ENCODE data around the gene CRACDL. TPM values are rescaled to one million over a fixed set of nuclear protein-coding genes. Genes with fewer than 3 reads are reported as not detected.

CRACDL gene
- total RNA-seq, 8 experiments from 2014 or later, result 0.11 to 5.5 (median 0.64) TPM; not detected in 2

GRCh38 chr2:98790221-98790620 lies 145.8 kb downstream of the CRACDL start:
- H3K4me1 ChIP-seq (replicated peaks in 1 of 2), result peaks cover 0 to 10% of the 10 kb centered on the region in 2 donors

DNA sequence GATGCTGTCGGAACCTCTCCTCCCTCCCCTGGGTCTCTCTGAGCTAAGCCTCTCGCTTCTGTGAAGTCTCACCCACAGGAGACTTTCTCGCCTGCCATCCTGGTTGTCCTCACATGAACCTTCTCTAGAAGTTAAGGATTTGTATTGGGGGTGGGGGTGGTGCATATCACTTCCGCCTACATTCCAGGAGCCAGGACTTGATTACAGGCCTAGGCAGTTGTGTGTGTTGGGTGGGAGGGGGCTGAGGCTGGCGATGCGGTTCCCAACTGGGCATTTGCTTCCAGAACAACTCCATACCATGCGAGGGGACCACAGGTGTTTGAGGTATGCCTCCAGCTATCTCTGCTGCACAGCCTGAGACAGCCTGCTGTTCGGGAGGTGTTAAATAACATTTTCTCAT lies 148.3 kb downstream of the CRACDL start:
- in situ Hi-C loops (cut with MboI; ENCODE audit: low pct_unique_long_range_greater_than_20kb in 2 of 9, low sequenced_read_pairs in 9 of 9, unreplicated experiment in 9 of 9), result no loop called here
- Histone ChIP-seq H3K4me3 (no peak overlapping the region), H3K4me1 (replicated peaks in 1 of 2) (peaks cover 0 to 10% of the 10 kb centered on the region in 2 donors), H3K27ac (no peak overlapping the region)
- no peak for ATAC-seq (replicated peaks in 6 of 8)
- 33 to 100% (median 93%) methylated on average over 1 to 5 of the region's 8 CpGs; no CpG with 5 or more reads in 1 of the 10 experiments for WGBS, 10 experiments

More at GRCh38 chr2:98790221-98790620, 145.8 kb downstream of the CRACDL start:
- no peak overlapping the region for H3K27ac ChIP-seq
- ATAC-seq (replicated peaks in 6 of 8), result no peak
- 39 to 100% (median 75%) methylated on average over 1 to 5 of the region's 6 CpGs; no CpG with 5 or more reads in 2 of the 10 experiments for WGBS, 10 experiments
- in situ Hi-C loops (cut with MboI; ENCODE audit: low pct_unique_long_range_greater_than_20kb in 2 of 9, low sequenced_read_pairs in 9 of 9, unreplicated experiment in 9 of 9), result no loop called here
- H3K4me3 ChIP-seq, result no peak overlapping the region

GRCh38 chr2:98786179-98786578 lies 149.8 kb downstream of the CRACDL start:
- no peak overlapping the region for H3K27ac ChIP-seq
- in situ Hi-C loops (cut with MboI; ENCODE audit: low pct_unique_long_range_greater_than_20kb in 2 of 9, low sequenced_read_pairs in 9 of 9, unreplicated experiment in 9 of 9), result no loop called here
- 19 to 96% (median 91%) methylated on average over 3 to 6 of the region's 6 CpGs; no CpG with 5 or more reads in 4 of the 10 experiments for WGBS, 10 experiments
- peaks cover 0 to 10% of the 10 kb centered on the region in 2 donors for H3K4me1 ChIP-seq (replicated peaks in 1 of 2)
- peak in 1 of 8 experiments; percentile 28 for ATAC-seq (replicated peaks in 6 of 8)
- no peak overlapping the region for H3K4me3 ChIP-seq

GRCh38 chr2:98782570-98782969 lies 153.5 kb downstream of the CRACDL start:
- no peak overlapping the region for H3K27ac ChIP-seq
- no peak overlapping the region for H3K4me3 ChIP-seq
- H3K4me1 ChIP-seq (replicated peaks in 1 of 2), result peaks cover 0 to 10% of the 10 kb centered on the region in 2 donors
- ATAC-seq (replicated peaks in 6 of 8), result no peak
- in situ Hi-C loops (cut with MboI; ENCODE audit: low pct_unique_long_range_greater_than_20kb in 2 of 9, low sequenced_read_pairs in 9 of 9, unreplicated experiment in 9 of 9), result no loop called here

DNA sequence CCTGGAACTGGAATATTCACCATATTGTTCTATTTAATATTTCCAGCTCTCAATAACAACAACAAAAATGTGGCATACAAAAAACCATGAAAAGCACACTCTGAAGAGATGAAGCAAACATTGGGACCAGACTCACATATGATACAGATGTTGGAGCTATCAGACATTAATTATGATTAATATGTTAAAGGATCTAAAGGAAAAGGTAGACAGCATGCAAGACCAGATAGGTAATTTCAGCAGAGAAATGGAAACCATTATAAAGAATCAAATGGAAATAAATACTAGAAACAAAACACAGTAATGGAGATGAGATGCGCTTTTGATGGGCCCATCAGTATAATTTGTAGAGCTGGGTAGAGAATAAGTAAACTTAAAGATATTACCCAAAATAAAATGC lies 154.2 kb downstream of the CRACDL start:
- 44 to 100% (median 95%) methylated on average over 1 of the region's 1 CpG; no CpG with 5 or more reads in 1 of the 10 experiments for WGBS, 10 experiments
- no peak overlapping the region for H3K27ac ChIP-seq
- in situ Hi-C loops (cut with MboI; ENCODE audit: low pct_unique_long_range_greater_than_20kb in 2 of 9, low sequenced_read_pairs in 9 of 9, unreplicated experiment in 9 of 9), result no loop called here
- H3K4me1 ChIP-seq (replicated peaks in 1 of 2), result peaks cover 0 to 3% of the 10 kb centered on the region in 2 donors
- ATAC-seq (replicated peaks in 6 of 8), result no peak
- H3K4me3 ChIP-seq, result no peak overlapping the region

- H3K4me1 ChIP-seq (replicated peaks in 1 of 2), result peaks cover 0 to 4% of the 10 kb centered on the region in 2 donors
- ATAC-seq (replicated peaks in 6 of 8), result peak in 3 of 8 experiments; percentile 45 to 68 (median 67)
- no peak overlapping the region for H3K27ac ChIP-seq
- WGBS, 10 experiments, result 57 to 92% (median 72%) methylated on average over 2 to 5 of the region's 6 CpGs; no CpG with 5 or more reads in 2 of the 10 experiments
- in situ Hi-C loops (cut with MboI; ENCODE audit: low pct_unique_long_range_greater_than_20kb in 2 of 9, low sequenced_read_pairs in 9 of 9, unreplicated experiment in 9 of 9), result no loop called here
- H3K4me3 ChIP-seq, result no peak overlapping the region
These were observed 157.1 kb downstream of the CRACDL start for GRCh38 chr2:98778741-98779483.

GRCh38 chr2:98778151-98778550 lies 157.9 kb downstream of the CRACDL start:
- 24 to 100% (median 67%) methylated on average over 1 to 4 of the region's 4 CpGs; no CpG with 5 or more reads in 1 of the 10 experiments for WGBS, 10 experiments
- in situ Hi-C loops (cut with MboI; ENCODE audit: low pct_unique_long_range_greater_than_20kb in 2 of 9, low sequenced_read_pairs in 9 of 9, unreplicated experiment in 9 of 9), result no loop called here
- peaks cover 0 to 4% of the 10 kb centered on the region in 2 donors for H3K4me1 ChIP-seq (replicated peaks in 1 of 2)
- H3K27ac ChIP-seq, result no peak overlapping the region
- peak in 6 of 8 experiments; percentile 34 to 88 (median 58) for ATAC-seq (replicated peaks in 6 of 8)
- H3K4me3 ChIP-seq, result no peak overlapping the region

DNA sequence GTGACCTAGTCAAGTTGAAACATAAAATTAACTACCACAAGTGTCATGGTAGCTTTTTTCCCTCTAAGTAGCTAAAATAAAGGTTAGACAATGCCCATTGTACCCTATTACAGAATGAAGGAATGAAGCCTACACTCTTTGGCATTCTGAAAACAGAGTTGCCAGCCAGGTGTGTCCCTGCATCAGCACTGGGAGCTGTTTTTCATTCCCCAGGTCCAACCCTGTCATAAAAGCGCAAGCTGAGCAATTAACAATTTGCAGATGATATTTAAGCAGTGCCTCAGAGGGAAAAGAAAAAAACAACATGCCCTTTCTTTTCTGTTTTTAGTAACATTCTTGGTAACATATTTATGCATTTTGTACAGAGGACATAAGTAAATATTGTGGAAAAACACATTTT lies 158.3 kb downstream of the CRACDL start:
- ATAC-seq (replicated peaks in 6 of 8), result peak in 1 of 8 experiments; percentile 13
- no peak overlapping the region for H3K4me3 ChIP-seq
- in situ Hi-C loops (cut with MboI; ENCODE audit: low pct_unique_long_range_greater_than_20kb in 2 of 9, low sequenced_read_pairs in 9 of 9, unreplicated experiment in 9 of 9), result no loop called here
- H3K4me1 ChIP-seq (replicated peaks in 1 of 2), result peaks cover 0 to 4% of the 10 kb centered on the region in 2 donors
- H3K27ac ChIP-seq, result no peak overlapping the region
- WGBS, 10 experiments, result 40 to 100% (median 95%) methylated on average over 1 of the region's 1 CpG; no CpG with 5 or more reads in 4 of the 10 experiments

DNA sequence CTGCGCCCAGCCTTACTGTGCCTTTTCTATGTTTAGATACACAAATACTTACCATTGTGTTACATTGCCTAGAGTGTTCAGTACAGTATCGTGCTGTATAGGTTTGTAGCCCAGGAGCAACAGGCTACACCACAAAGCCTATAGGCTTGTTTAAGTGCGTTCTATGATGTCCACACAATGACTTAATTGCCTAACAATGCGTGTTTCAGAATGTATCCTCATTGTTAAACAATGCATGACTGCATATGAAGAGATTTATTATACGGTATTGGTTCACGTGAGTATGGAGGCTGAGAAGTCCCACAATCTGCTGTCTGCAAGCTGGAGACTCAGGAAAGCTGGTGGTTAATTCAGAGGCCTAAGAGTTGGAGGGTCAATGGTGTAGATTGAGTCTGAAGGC lies 158.9 kb downstream of the CRACDL start:
- Histone ChIP-seq H3K4me3 (no peak overlapping the region), H3K4me1 (replicated peaks in 1 of 2) (peaks cover 6% of the 10 kb centered on the region in 2 donors), H3K27ac (no peak overlapping the region)
- in situ Hi-C loops (cut with MboI; ENCODE audit: low pct_unique_long_range_greater_than_20kb in 2 of 9, low sequenced_read_pairs in 9 of 9, unreplicated experiment in 9 of 9), result no loop called here
- no peak for ATAC-seq (replicated peaks in 6 of 8)
- 34 to 100% (median 73%) methylated on average over 1 to 5 of the region's 6 CpGs; no CpG with 5 or more reads in 2 of the 10 experiments for WGBS, 10 experiments

DNA sequence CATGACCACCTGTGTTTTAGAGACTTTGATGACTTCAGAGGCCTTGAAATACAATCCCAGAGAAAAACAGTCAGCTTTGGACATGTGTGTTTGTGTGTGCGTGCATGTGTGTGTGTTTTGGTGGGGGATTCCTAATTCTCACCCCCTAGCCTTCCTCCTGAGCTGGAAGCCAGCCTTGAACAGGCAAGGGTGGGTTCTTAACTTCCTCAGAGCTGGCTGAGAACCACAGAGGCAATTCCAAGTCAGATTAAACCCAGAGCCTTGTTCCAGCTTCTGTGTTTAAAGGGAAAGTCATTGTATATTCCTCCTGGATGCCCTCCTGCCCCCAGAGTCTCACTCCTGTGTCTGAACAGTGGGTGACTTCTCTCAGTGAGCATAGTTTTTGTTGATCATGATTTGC lies 159.9 kb downstream of the CRACDL start:
- in situ Hi-C loops (cut with MboI; ENCODE audit: low pct_unique_long_range_greater_than_20kb in 2 of 9, low sequenced_read_pairs in 9 of 9, unreplicated experiment in 9 of 9), result no loop called here
- 33 to 100% (median 67%) methylated on average over 1 of the region's 1 CpG; no CpG with 5 or more reads in 7 of the 10 experiments for WGBS, 10 experiments
- peaks cover 8% of the 10 kb centered on the region in 2 donors for H3K4me1 ChIP-seq (replicated peaks in 1 of 2)
- no peak for ATAC-seq (replicated peaks in 6 of 8)
- H3K4me3 ChIP-seq, result no peak overlapping the region
- no peak overlapping the region for H3K27ac ChIP-seq

DNA sequence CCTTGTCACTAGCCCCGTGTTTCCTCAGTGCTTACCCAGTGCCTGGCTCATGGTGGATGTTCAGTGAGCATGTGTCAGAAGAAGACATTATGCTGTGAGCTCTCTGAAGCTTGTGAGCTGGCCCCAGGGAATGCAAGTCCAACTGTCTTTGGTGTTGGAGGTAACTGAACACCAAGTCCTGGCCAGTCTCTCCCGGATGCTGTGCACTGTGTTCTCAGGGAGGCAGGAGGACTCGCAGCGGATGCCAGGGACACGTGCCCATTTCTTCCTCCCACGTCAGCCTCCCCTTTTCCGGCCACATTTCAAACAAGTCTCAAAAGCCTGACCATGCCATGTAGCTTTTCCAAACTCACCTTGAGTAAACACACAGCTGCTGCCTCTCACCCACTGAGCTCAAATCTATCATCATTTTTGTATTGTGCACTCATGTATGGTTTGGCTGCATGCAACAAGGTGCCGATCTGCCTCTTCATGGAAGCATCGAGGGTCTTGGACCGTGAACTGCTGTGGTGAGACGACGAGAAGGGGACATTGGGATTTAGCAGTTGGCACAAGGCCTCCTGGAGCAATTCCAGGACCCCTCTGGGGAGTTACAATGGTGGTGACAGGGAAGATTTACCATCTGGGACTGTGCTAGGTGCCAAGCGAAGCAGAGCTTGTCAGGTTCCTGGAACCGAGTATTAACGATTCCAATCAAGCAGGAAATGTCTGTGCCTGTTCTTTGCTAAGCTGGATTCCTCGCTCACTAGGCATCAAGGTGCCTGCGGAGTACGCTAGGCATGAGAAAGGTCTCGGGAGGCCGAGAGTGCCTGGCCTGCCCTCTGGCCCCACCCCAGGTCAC lies 160.7 kb downstream of the CRACDL start:
- 33 to 100% (median 87%) methylated on average over 1 to 14 of the region's 20 CpGs; no CpG with 5 or more reads in 2 of the 10 experiments for WGBS, 10 experiments
- Histone ChIP-seq H3K4me3 (no peak overlapping the region), H3K4me1 (replicated peaks in 1 of 2) (peaks cover 8 to 11% of the 10 kb centered on the region in 2 donors), H3K27ac (no peak overlapping the region)
- in situ Hi-C loops (cut with MboI; ENCODE audit: low pct_unique_long_range_greater_than_20kb in 2 of 9, low sequenced_read_pairs in 9 of 9, unreplicated experiment in 9 of 9), result no loop called here
- ATAC-seq (replicated peaks in 6 of 8), result peak in 3 of 8 experiments; percentile 23 to 53 (median 29)

- in situ Hi-C loops (cut with MboI; ENCODE audit: low pct_unique_long_range_greater_than_20kb in 2 of 9, low sequenced_read_pairs in 9 of 9, unreplicated experiment in 9 of 9), result no loop called here
- Histone ChIP-seq H3K4me1 (replicated peaks in 1 of 2) (peaks cover 12 to 25% of the 10 kb centered on the region in 2 donors), H3K4me3 (no peak overlapping the region), H3K27ac (no peak overlapping the region)
- ATAC-seq (replicated peaks in 6 of 8), result no peak
- WGBS, 10 experiments, result 56 to 100% (median 92%) methylated on average over 1 to 3 of the region's 4 CpGs; no CpG with 5 or more reads in 2 of the 10 experiments
These were observed 162.1 kb downstream of the CRACDL start for GRCh38 chr2:98773907-98774306.

GRCh38 chr2:98773169-98773568 lies 162.9 kb downstream of the CRACDL start:
- H3K4me3 ChIP-seq, result no peak overlapping the region
- WGBS, 10 experiments, result 80 to 100% (median 91%) methylated on average over 1 to 5 of the region's 5 CpGs; no CpG with 5 or more reads in 6 of the 10 experiments
- no peak overlapping the region for H3K27ac ChIP-seq
- H3K4me1 ChIP-seq (replicated peaks in 1 of 2), result peaks cover 12 to 25% of the 10 kb centered on the region in 2 donors
- ATAC-seq (replicated peaks in 6 of 8), result no peak
- in situ Hi-C loops (cut with MboI; ENCODE audit: low pct_unique_long_range_greater_than_20kb in 2 of 9, low sequenced_read_pairs in 9 of 9, unreplicated experiment in 9 of 9), result no loop called here

Data from motor neuron (in vitro differentiated cells).